GM19240 (cell line): ENCODE data around the gene ZMYND8.
"Not testable (repeated sequence)": the region's sequence is repeated elsewhere in the genome, so short reads cannot be mapped to it uniquely, and the experiment has no call there.

Source experiments
- DNase-seq: peaks from one replicate; pipeline ENCODE4 v3.0.0; 2011; ENCODE audit warnings: low spot score; ENCODE audit not compliant: insufficient read length

ZMYND8 gene

GRCh38 chr20:47178277-47178676 lies 178.2 kb downstream of the ZMYND8 start:
- DNase-seq = no peak

DNA sequence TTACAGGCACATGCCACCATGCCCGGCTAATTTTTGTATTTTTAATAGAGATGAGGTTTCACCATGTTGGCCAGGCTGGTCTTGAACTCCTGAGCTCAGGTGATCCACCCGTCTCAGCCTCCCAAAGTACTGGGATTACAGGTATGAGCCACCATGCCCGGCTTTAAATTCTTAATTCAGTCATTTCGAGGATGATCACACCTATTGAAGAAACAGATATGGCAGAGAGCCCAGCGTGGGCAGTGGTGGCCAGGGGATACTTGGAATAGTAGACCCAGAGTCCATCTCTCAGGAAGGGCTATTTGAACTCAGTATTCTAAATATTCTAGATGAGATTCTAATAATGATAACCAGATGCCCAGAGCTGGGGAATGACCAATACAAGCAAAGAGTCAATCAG lies 180.3 kb downstream of the ZMYND8 start:
- not testable (repeated sequence) for DNase-seq

GRCh38 chr20:47175493-47175892 lies 181.0 kb downstream of the ZMYND8 start:
- DNase-seq = no peak

DNA sequence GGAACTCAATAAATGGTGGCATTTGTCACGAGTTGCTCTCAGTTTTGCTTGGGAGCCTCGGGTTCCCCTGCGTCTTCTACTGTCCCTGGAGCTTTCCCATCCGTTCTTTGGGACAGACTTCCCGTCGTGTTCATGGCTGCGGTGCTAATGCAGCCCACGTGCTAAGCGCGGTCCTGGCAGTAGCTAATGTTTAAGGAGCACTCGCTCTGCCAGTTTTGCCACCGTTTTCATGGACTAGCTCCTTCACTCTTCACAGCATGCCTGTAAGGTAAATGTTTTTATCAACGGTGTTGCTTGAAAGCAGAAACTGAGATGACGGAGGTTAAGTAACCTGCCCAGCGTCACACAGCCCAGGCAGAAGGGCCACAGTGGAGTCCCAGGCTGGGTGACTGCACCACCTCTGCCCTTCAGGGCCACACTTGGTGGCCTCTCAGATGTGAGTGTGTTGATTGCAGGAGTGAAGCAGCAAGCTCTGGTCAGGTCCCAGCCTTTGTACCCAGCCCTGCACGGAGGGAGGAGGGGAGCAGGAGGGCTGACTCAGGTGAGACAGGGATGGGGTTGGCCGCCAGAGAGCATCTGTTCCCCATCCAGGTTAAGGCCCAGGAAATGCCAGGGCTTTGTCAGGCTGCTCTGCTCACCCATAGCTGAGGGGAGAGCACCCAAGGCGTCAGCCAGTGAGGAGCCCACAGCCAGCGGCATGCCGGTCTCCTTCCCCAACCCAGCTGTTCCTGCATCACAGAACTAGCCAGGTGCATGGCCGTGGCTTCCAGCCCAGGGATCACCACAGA lies 181.8 kb downstream of the ZMYND8 start:
- no peak for DNase-seq

GRCh38 chr20:47173596-47174216 lies 182.8 kb downstream of the ZMYND8 start:
- DNase-seq = no peak

- no peak for DNase-seq
Observed at GRCh38 chr20:47172579-47172978, 183.9 kb downstream of the ZMYND8 start.

- no peak for DNase-seq
Observed at GRCh38 chr20:47167846-47168245, 188.7 kb downstream of the ZMYND8 start.

DNA sequence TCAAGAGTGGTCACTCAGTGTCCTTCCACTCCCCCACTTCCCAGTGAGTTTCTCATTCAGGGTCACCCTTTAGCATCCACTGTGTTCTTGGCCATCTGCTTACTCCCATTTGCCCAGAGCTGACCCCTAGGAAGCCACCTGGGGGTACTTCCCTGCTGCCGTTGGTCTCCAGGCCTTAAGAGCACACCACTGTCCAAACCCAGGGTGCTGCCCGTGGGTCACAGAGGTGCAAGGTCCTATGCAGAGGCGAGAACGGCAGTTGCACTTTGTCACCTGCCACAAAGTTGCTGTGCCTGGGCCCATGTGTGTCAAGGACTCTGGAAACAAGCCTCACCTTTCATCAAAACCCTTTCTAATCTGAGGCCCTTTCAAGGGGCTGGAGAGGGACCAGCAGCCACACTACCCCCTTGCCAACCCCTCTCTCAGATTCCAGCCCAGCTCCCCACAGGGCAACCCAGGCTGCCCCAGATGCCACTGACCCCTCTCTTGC lies 191.1 kb downstream of the ZMYND8 start:
- no peak for DNase-seq

DNA sequence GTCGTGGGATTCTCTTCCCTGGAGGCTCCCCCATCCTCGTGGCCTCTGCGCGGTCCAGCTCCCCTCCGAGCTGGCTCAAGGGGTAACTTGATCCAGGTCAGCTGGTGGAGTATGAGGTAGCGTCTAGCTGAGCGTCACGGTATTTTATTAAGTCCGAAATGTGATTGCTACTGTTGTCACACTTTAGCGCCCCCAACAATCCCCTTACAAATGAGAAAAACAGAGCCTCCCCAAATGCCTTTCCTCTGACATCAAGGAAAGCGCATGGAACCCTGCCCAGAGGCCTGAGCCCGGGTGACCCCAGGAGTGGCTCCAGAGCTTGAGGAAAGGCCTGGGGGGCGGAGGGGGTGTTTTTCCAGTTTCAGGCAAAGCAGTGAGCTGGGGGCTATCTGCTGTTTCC lies 192.4 kb downstream of the ZMYND8 start:
- no peak for DNase-seq

DNA sequence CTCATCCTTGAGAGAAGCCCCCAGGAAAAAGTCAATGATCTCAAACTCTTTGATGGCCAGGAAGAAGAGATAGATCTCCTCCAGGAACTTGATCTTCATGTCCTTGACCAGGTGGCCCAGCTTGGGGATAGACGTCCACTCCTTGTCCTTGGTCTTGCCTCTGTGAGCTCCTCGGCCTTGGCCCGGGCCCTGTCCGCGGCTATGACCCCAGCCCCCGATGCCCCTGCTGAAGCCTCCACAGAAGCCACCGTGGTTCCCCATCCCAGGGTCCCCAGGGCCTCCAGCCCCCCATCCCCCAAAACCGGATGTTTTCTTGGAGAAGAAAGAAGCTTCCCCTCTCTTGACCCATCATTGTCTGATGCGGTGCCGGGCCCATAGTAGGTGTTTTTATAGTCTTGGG lies 195.1 kb downstream of the ZMYND8 start:
- no peak for DNase-seq

DNA sequence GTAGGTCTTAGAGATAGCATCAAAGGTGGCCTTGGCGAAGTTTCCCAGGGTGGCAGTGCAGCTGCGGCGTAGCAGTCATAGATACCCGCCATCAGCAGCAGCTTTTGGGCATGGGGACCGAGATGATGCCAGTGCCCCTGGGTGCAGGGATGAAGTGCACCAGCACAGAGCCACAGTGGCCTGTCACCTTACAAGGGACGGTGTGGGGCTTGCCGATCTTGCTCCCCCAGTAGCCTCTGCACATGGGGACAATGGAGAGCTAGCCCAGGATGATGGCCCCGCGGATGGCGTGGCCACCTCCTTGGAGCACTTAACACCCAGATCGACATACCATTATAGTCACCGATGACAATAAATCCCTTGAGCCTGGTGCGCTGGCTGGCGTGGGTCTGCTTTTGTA lies 195.5 kb downstream of the ZMYND8 start:
- no peak for DNase-seq

DNA sequence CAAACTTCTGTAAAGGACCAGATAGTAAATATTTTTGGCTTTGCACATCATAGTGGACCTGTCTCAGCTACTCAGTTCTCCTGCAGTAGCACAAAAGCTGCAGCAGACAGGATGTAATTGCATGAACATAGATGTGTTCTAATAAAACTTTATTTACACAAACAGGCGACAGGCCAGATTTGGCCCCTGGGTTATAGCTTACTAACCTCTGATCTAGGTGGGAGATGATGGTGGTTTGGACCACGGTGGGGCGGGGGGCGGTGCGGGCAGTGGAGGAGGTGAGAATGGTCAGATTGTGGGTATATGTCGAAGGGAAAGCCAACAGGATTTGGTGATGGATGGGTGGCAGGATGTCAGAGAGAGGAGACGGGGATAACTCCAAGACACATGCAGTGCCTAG lies 196.3 kb downstream of the ZMYND8 start:
- no peak for DNase-seq
